Anterior cingulate cortex (tissue), 58 donors: Measurements from ENCODE around the gene IDH3G.

Experiments
- DNase-seq, 58 donors: peaks; one replicate each; lab custom pipeline; 2025; lab: John Stamatoyannopoulos, UW

IDH3G gene

GRCh38 chrX:153775293-153776119 lies 18.7 kb downstream of the IDH3G start:
- no peak for DNase-seq

- DNase-seq, result no peak
Observed at GRCh38 chrX:153774576-153775292, 19.4 kb downstream of the IDH3G start.

- no peak for DNase-seq
Observed at GRCh38 chrX:153773741-153774575, 20.2 kb downstream of the IDH3G start.

GRCh38 chrX:153773218-153773611 lies 21.0 kb downstream of the IDH3G start:
- DNase-seq, result no peak

- no peak for DNase-seq
Observed at GRCh38 chrX:153772316-153773217, 21.6 kb downstream of the IDH3G start.

- DNase-seq, result no peak
Observed at GRCh38 chrX:153771415-153772315, 22.5 kb downstream of the IDH3G start.

- DNase-seq, result no peak
Observed at GRCh38 chrX:153770601-153771414, 23.4 kb downstream of the IDH3G start.

- peak in 5 of 58 donors; percentile 15 to 48 (median 37) for DNase-seq
Observed at GRCh38 chrX:153769865-153770600, 24.1 kb downstream of the IDH3G start.

- DNase-seq, result no peak
Observed at GRCh38 chrX:153769158-153769864, 24.9 kb downstream of the IDH3G start.

GRCh38 chrX:153768311-153769157 lies 25.6 kb downstream of the IDH3G start:
- DNase-seq, result no peak

- DNase-seq, result no peak
Observed at GRCh38 chrX:153767674-153768055, 26.5 kb downstream of the IDH3G start.

GRCh38 chrX:153766871-153767673 lies 27.1 kb downstream of the IDH3G start:
- no peak for DNase-seq

- DNase-seq, result peak in 32 of 58 donors; percentile 3 to 78 (median 36)
Observed at GRCh38 chrX:153766098-153766817, 27.9 kb downstream of the IDH3G start.
